Endothelial cell of umbilical vein (primary cell): ENCODE results near the gene FAM117B. TPM values are rescaled to one million over a fixed set of nuclear protein-coding genes. Genes with fewer than 3 reads are reported as not detected.

Source experiments
- BruUV-seq: library from RNA; stranded (reverse); fragments of 400-500 nt; replicated peaks from 2 replicates; lab custom pipeline; 2021; lab: Mats Ljungman, UMichigan
- CTCF ChIA-PET: fragments of 300-600, 350-600 bp; sonication (Branson Sonifier 250); formaldehyde crosslinking; loops from one replicate; lab custom pipeline; 2021; ENCODE audit warnings: antibody characterized with exemption, inconsistent platforms; lab: Charles Lee
- POLR2A ChIA-PET: fragments of 300-600, 350-600 bp; sonication (Branson Sonifier 250); formaldehyde crosslinking; loops from one replicate; lab custom pipeline; 2021; ENCODE audit warnings: antibody characterized with exemption, inconsistent platforms; lab: Charles Lee
- DNase-seq: peaks from one replicate; pipeline ENCODE4 v3.0.0-alpha.2; 2011; ENCODE audit warnings: low read depth, low spot score
- FAIRE-seq: peaks from 2 replicates; lab custom pipeline; 2011; peaks lifted over from hg19 to GRCh38; lab: Jason Lieb, UNC
- H2AFZ ChIP-seq: 2 replicates; pipeline ENCODE4 v1.6.0; 2012; ENCODE audit warnings: low read depth, low read length, control low read depth, inconsistent platforms
- H3K27ac ChIP-seq: 2 replicates; pipeline ENCODE4 v1.5.1; 2011; ENCODE audit warnings: low read depth, mild to moderate bottlenecking, control low read depth, low read length, moderate library complexity; ENCODE audit not compliant: insufficient read depth
- H3K27me3 ChIP-seq, 2 experiments: 2 replicates each; pipeline versions ENCODE4 v1.6.0 to v1.6.1; 2011; ENCODE audit warnings: low read length in 2 of 2, mixed read lengths in 1 of 2; ENCODE audit not compliant: control insufficient read depth in 2 of 2, insufficient read depth in 2 of 2
- H3K36me3 ChIP-seq, 2 experiments: 2 replicates in 1 of 2; 3 replicates in 1 of 2; pipeline ENCODE4 v1.5.1; 2011; ENCODE audit warnings: low read length in 2 of 2, mild to moderate bottlenecking in 1 of 2, moderate library complexity in 1 of 2; ENCODE audit not compliant: control insufficient read depth in 2 of 2, insufficient read depth in 2 of 2; ENCODE audit errors: extremely low read depth in 1 of 2
- H3K4me1 ChIP-seq: 3 replicates; pipeline ENCODE4 v1.5.1; 2011; ENCODE audit warnings: mild to moderate bottlenecking, low read length; ENCODE audit not compliant: control insufficient read depth, insufficient read depth; ENCODE audit errors: extremely low read depth
- H3K4me2 ChIP-seq: 2 replicates; pipeline ENCODE4 v1.6.1; 2011; ENCODE audit warnings: low read length, control low read depth, mixed read lengths; ENCODE audit not compliant: insufficient read depth
- H3K4me3 ChIP-seq, 3 experiments: fragments of 200-600 bp in 1 of 3; sonication (generic), shearing (Covaris generic) in 1 of 3; replicated peaks in 1 of 3; 2 replicates each; pipeline ENCODE4 v1.5.1; 2011 to 2016; ENCODE audit warnings: control low read depth in 3 of 3, low read length in 3 of 3, mild to moderate bottlenecking in 2 of 3, inconsistent platforms in 1 of 3, low read depth in 1 of 3, moderate library complexity in 1 of 3; ENCODE audit not compliant: insufficient read depth in 1 of 3
- H3K79me2 ChIP-seq: 2 replicates; pipeline ENCODE4 v1.6.0; 2012; ENCODE audit warnings: low read length, inconsistent platforms; ENCODE audit not compliant: control insufficient read depth, insufficient read depth
- H3K9ac ChIP-seq: replicated peaks from 2 replicates; pipeline ENCODE3; 2011; ENCODE audit warnings: low read length, control low read depth; ENCODE audit not compliant: insufficient read depth; ENCODE audit errors: extremely low read depth
- H3K9me1 ChIP-seq: replicated peaks from 3 replicates; pipeline ENCODE4 v1.6.0; 2011; ENCODE audit warnings: mild to moderate bottlenecking, low read length; ENCODE audit not compliant: control insufficient read depth, insufficient read depth; ENCODE audit errors: extremely low read depth
- H3K9me3 ChIP-seq: replicated peaks from 2 replicates; pipeline ENCODE4 v1.5.1; 2012; ENCODE audit warnings: low read length, inconsistent platforms; ENCODE audit not compliant: control insufficient read depth, insufficient read depth
- H4K20me1 ChIP-seq: replicated peaks from 2 replicates; pipeline ENCODE3; 2011; ENCODE audit warnings: mild to moderate bottlenecking, low read length; ENCODE audit not compliant: control insufficient read depth, insufficient read depth; ENCODE audit errors: extremely low read depth
- CTCF ChIP-seq, 2 donors: IDR thresholded peaks; 1 replicate in 1 of 2; 2 replicates in 1 of 2; pipeline ENCODE4 v1.5.1; 2011; ENCODE audit warnings: low read length in 2 of 2, mild to moderate bottlenecking in 2 of 2, moderate library complexity in 2 of 2, control low read depth in 1 of 2, inconsistent platforms in 1 of 2, low read depth in 1 of 2; ENCODE audit not compliant: insufficient read depth in 1 of 2; ENCODE audit errors: extremely low read depth in 1 of 2
- EZH2 ChIP-seq: IDR thresholded peaks from 2 replicates; pipeline ENCODE4 v1.6.1; 2012; ENCODE audit warnings: borderline replicate concordance, low read depth, mild to moderate bottlenecking, moderate library complexity, low read length, inconsistent platforms; ENCODE audit not compliant: severe bottlenecking
- FOS ChIP-seq: IDR thresholded peaks from 2 replicates; pipeline ENCODE4 v1.6.1; 2011; ENCODE audit warnings: mild to moderate bottlenecking, low read length, moderate library complexity, borderline replicate concordance; ENCODE audit not compliant: insufficient read depth
- GATA2 ChIP-seq: IDR thresholded peaks from 2 replicates; pipeline ENCODE4 v1.7.0; 2011; ENCODE audit warnings: low read depth, mild to moderate bottlenecking, moderate library complexity, mixed read lengths, low read length; ENCODE audit not compliant: insufficient read length, insufficient read depth
- JUN ChIP-seq: IDR thresholded peaks from 2 replicates; pipeline ENCODE4 v1.6.1; 2011; ENCODE audit warnings: borderline replicate concordance, low read depth; ENCODE audit not compliant: insufficient read length, insufficient read depth
- MAX ChIP-seq: IDR thresholded peaks from 2 replicates; pipeline ENCODE4 v1.6.1; 2011; ENCODE audit not compliant: insufficient read depth, insufficient read length
- MYC ChIP-seq: IDR thresholded peaks from one replicate; pipeline ENCODE4 v1.6.1; 2011; ENCODE audit warnings: mild to moderate bottlenecking, low read depth, low read length
- POLR2A ChIP-seq: IDR thresholded peaks from 2 replicates; pipeline ENCODE4 v1.6.1; 2012; ENCODE audit warnings: low read depth, mild to moderate bottlenecking, control low read depth, low read length
- POLR2AphosphoS5 ChIP-seq: IDR thresholded peaks from 2 replicates; pipeline ENCODE4 v1.6.1; 2012; ENCODE audit warnings: low read depth, mild to moderate bottlenecking, control low read depth, low read length, moderate library complexity; ENCODE audit not compliant: insufficient read depth
- dilution Hi-C: fragments of 300-500 bp; cut with MboI; formaldehyde crosslinking; loops from one replicate; pipeline ENCODE4 v1.15.0; 2019; ENCODE audit warnings: low sequenced_read_pairs; ENCODE audit not compliant: extremely low pct_ligation_motif_present
- intact Hi-C: fragments of 100-400 bp; cut with micrococcal nuclease; formaldehyde crosslinking; loops from one replicate; pipeline ENCODE4 v1.10.0; 2022
- polyA plus RNA-seq, 4 experiments: library from polyadenylated mRNA; depleted of rRNA in 3 of 4; stranded (reverse) in 3 of 4; unstranded in 1 of 4; fragments of >200 nt; gene quantifications; 2 replicates each; pipeline versions ENCODE4 v1.2.1 to v1.2.3, GENCODE V29; 2011 to 2012; ENCODE audit warnings: missing spikeins in 1 of 4
- total RNA-seq: library from RNA; stranded (reverse); gene quantifications from 2 replicates; pipeline ENCODE4 v1.2.3, GENCODE V29; 2021

The FAM117B gene
- total and polyA plus RNA-seq, 2 donors (not counting 3 experiments of a cell fraction or from before 2014, with no cell fraction given) = 1.3 to 7.0 TPM

- Histone ChIP-seq H3K27ac (no peak overlapping the region), H3K9me3 (no peaks in the 10 kb centered on the region), H3K4me3 (no peak overlapping the region), H3K9ac (no peak overlapping the region), H3K36me3 (no peaks in the 10 kb centered on the region), H3K79me2 (no peaks in the 10 kb centered on the region), H4K20me1 (no peaks in the 10 kb centered on the region), H3K9me1 (no peaks in the 10 kb centered on the region), H3K4me1 (no peaks in the 10 kb centered on the region), H2AFZ (no peak overlapping the region), H3K4me2 (no peak overlapping the region), H3K27me3 (no peaks in the 10 kb centered on the region)
- intact Hi-C loops = no loop called here
- ChIA-PET CTCF (no interaction called here), POLR2A (no interaction called here)
- DNase-seq = no peak
- dilution Hi-C loops = no loop called here
- TF ChIP-seq GATA2 (no peak), EZH2 (no peak), POLR2AphosphoS5 (no peak), JUN (no peak), MYC (no peak), POLR2A (no peak), CTCF (IDR thresholded peaks at IDR 0.05; ENCODE audit: extremely low read depth in 1 of 2, insufficient read depth in 1 of 2, low read depth in 1 of 2, low read length in 2 of 2) (no peak), MAX (no peak), FOS (no peak)
- BruUV-seq = no TSS peak
- peak; percentile 40 for FAIRE-seq
Measured at GRCh38 chr2:202815548-202816360, 181.0 kb downstream of the FAM117B start.
